Activated B cell treated with CpG ODN at 0.5 μM for 24 hours (primary cell): ENCODE measurements around the gene VANGL1. TPM values are rescaled to one million over a fixed set of nuclear protein-coding genes. Genes with fewer than 3 reads are reported as not detected.

ENCODE experiments used
- ATAC-seq: fragments of 200-7000 bp; cut with Tn5 transposase; one replicate; pipeline ENCODE4 v1.10.0; 2021; ENCODE audit warnings: low read depth, mild to moderate bottlenecking, moderate library complexity
- CTCF ChIA-PET: fragments of 350-600 bp; sonication (Branson Sonifier 250); formaldehyde crosslinking; loops from one replicate; lab custom pipeline; 2021; ENCODE audit warnings: antibody characterized with exemption; lab: Charles Lee
- POLR2A ChIA-PET: fragments of 350-600 bp; sonication (Branson Sonifier 250); formaldehyde crosslinking; loops from one replicate; lab custom pipeline; 2021; ENCODE audit warnings: antibody characterized with exemption; lab: Charles Lee
- DNase-seq: peaks from one replicate; pipeline ENCODE4 v3.0.0; 2022
- H3K27ac Mint-ChIP-seq: one replicate; pipeline ENCODE4 v1.8.0; 2020; ENCODE audit warnings: mixed read lengths
- H3K27me3 Mint-ChIP-seq: one replicate; pipeline ENCODE4 v1.8.0; 2021; ENCODE audit warnings: mixed read lengths
- H3K36me3 Mint-ChIP-seq: one replicate; pipeline ENCODE4 v1.8.0; 2021; ENCODE audit warnings: low read depth, mixed read lengths
- H3K4me1 Mint-ChIP-seq: one replicate; pipeline ENCODE4 v1.8.0; 2021; ENCODE audit warnings: mixed read lengths
- H3K4me3 Mint-ChIP-seq: one replicate; pipeline ENCODE4 v1.8.0; 2020; ENCODE audit warnings: mild to moderate bottlenecking, mixed read lengths
- H3K9me3 Mint-ChIP-seq: one replicate; pipeline ENCODE4 v1.8.0; 2020; ENCODE audit warnings: mixed read lengths
- CTCF ChIP-seq: fragments of 200-600 bp; IDR thresholded peaks from one replicate; pipeline ENCODE4 v1.8.0; 2022; ENCODE audit warnings: antibody characterized with exemption, mild to moderate bottlenecking
- intact Hi-C: fragments of 100-400 bp; cut with micrococcal nuclease; formaldehyde crosslinking; loops from one replicate; pipeline ENCODE4 v1.15.1; 2024
- total RNA-seq: library from RNA; stranded (reverse); gene quantifications from 2 replicates; pipeline ENCODE4 v1.2.3, GENCODE V29; 2022

Gene VANGL1
- total RNA-seq, 1 donor from 2014 or later = 1.2 TPM

- intact Hi-C loops = no loop called here
- no peak for DNase-seq
Observed at GRCh38 chr1:115671176-115671934, 29.6 kb downstream of the VANGL1 start.

GRCh38 chr1:115672224-115673009, 30.6 kb downstream of the VANGL1 start:
- Mint-ChIP-seq H3K27ac (no peak overlapping the region), H3K9me3 (no peaks in the 10 kb centered on the region), H3K4me3 (no peak overlapping the region), H3K36me3 (no peaks in the 10 kb centered on the region), H3K4me1 (peaks cover 8% of the 10 kb centered on the region), H3K27me3 (no peaks in the 10 kb centered on the region)
- DNase-seq (no peak), ATAC-seq (no peak)
- ChIA-PET CTCF (interaction anchor here (1.0 kb wide), 1 partner anchor 34 kb away, joined by 3 read pairs; no protein-coding TSS in a partner anchor), POLR2A (no interaction called here)
- no peak for TF ChIP-seq CTCF
- intact Hi-C loops = no loop called here

More at GRCh38 chr1:115671176-115671934, 29.6 kb downstream of the VANGL1 start:
- Mint-ChIP-seq H3K9me3 (no peaks in the 10 kb centered on the region), H3K27ac (no peak overlapping the region), H3K27me3 (no peaks in the 10 kb centered on the region), H3K4me1 (no peaks in the 10 kb centered on the region), H3K36me3 (no peaks in the 10 kb centered on the region), H3K4me3 (no peak overlapping the region)
- no peak for ATAC-seq
- no peak for TF ChIP-seq CTCF
- POLR2A ChIA-PET = no interaction called here
- CTCF ChIA-PET = no interaction called here

GRCh38 chr1:115676498-115677181, 34.9 kb downstream of the VANGL1 start:
- Mint-ChIP-seq H3K9me3 (no peaks in the 10 kb centered on the region), H3K27me3 (no peaks in the 10 kb centered on the region), H3K36me3 (no peaks in the 10 kb centered on the region), H3K4me3 (no peak overlapping the region), H3K27ac (no peak overlapping the region), H3K4me1 (peaks cover 8% of the 10 kb centered on the region)
- ChIA-PET POLR2A (no interaction called here), CTCF (no interaction called here)
- intact Hi-C loops = no loop called here
- TF ChIP-seq CTCF = no peak
- DNase-seq (no peak), ATAC-seq (no peak)

GRCh38 chr1:115677182-115677555, 35.4 kb downstream of the VANGL1 start:
- H3K27me3 Mint-ChIP-seq = no peaks in the 10 kb centered on the region
- TF ChIP-seq CTCF = no peak
- peaks cover 8% of the 10 kb centered on the region for H3K4me1 Mint-ChIP-seq
- intact Hi-C loops = no loop called here
- no peaks in the 10 kb centered on the region for H3K9me3 Mint-ChIP-seq
- POLR2A ChIA-PET = no interaction called here
- CTCF ChIA-PET = no interaction called here
- H3K4me3 Mint-ChIP-seq = no peak overlapping the region
- ATAC-seq (no peak), DNase-seq (no peak)
- no peaks in the 10 kb centered on the region for H3K36me3 Mint-ChIP-seq
- no peak overlapping the region for H3K27ac Mint-ChIP-seq

GRCh38 chr1:115677565-115677964, 35.8 kb downstream of the VANGL1 start:
- peaks cover 8% of the 10 kb centered on the region for H3K4me1 Mint-ChIP-seq
- intact Hi-C loops = no loop called here
- H3K27me3 Mint-ChIP-seq = no peaks in the 10 kb centered on the region
- no peak for ATAC-seq
- ChIA-PET CTCF (no interaction called here), POLR2A (no interaction called here)
- no peak for TF ChIP-seq CTCF
- no peaks in the 10 kb centered on the region for H3K9me3 Mint-ChIP-seq
- no peaks in the 10 kb centered on the region for H3K36me3 Mint-ChIP-seq
- no peak overlapping the region for H3K4me3 Mint-ChIP-seq
- DNase-seq = no peak
- no peak overlapping the region for H3K27ac Mint-ChIP-seq
